Activated CD8-positive, alpha-beta memory T cell treated with anti-CD3 and anti-CD28 coated beads for 24 hours (primary cell): Measurements from ENCODE around the gene ZNF75A.
A peak's percentile ranks its signal among the peaks of the same experiment; 100 is the strongest.
"Not testable (repeated sequence)": the region's sequence is repeated elsewhere in the genome, so short reads cannot be mapped to it uniquely, and the experiment has no call there.

Experiments
- DNase-seq: peaks from one replicate; pipeline ENCODE4 v3.0.0-alpha.2; 2020

The ZNF75A gene

DNA sequence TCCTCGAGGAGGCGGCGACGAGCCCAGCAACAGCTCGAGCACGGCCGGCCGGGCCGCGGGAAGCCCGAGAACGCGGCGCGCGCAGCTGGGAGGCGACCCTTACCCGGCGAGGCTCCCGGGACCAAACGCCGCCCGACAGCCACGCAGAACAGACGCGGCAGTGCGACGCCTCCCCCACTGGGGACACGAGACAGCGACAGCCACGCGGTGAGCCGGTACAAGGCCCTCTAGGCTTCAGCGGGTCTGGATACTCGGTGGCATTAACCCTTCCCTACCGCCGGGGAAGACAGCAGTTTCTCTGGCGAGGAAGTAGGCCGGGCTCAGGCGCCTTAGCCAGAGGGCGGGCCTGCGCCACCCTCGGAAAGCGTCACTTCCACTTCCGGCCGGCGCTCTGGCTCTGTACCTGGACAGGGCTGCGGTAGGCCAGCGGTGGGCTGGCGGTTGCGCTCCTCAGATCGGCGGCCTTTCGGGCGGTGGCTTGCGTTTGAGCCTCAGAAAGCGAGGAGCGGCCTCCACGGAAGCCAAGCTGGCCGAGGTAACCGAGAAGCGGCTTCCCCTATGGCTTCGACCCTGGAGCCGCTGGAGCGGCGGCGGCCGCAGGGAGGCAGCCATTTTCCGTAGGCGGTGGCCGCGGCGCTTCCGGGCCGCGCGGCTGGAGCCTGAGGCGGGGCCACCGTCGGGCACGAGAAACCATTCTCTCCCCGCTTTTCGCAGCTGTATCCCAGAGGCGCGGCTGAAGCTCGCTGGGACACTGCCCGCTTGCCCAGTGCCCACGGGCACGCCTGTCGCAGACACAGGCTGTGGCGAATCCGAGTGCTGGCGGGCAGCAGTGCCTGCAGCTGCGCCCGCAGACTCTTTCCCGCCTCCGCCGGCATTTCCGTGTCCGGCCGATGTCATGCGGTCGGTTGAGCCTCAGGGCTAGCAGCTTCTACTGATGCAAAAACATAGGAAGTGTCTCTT is at the start of gene ZNF75A, which contains the start of gene TIGD7:
Gene ZNF75A (plus strand): TSS at position 389 of the 960 bp plus-strand sequence. CDS start 2,932 bp downstream, outside the sequence.
Gene TIGD7 (minus strand): TSS at position 322 of the 960 bp plus-strand sequence. CDS start 4,816 bp downstream, outside the sequence.
- DNase-seq = peak; percentile 91

DNA sequence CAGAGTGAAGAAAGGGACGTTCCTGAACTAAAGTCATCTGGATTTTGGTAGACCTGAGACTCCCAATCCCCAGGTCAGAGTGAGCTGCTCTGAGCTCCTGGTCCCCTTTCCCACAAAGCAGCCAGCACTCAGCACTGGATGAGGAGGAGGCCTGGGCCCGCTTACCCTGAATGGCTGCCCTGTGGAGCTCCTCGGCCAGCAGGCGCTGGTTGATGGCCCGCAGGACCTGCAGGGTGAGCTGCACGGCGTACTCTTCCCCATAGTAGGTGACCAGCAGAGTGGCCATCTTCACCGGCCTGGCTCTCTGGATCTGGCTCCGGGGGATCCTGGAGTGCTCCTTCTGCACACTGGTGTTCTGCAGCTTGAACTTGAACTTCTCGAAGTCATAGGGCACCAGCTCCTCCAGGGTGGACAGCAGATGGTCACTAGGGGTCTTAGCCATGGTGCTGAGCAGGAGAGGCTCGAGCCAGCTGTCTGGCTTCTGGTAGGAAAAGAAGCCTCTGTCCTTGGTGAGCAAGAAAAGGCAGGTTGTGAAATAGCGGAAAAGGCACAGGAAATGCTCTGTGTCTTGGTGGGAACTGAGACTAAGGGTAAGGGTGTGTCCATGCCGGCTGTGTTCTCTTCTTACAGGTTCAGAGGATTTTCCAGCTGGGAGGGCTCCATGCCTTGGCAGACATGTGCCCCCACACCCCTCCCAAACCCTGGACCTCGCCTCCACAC is 49.0 kb upstream of the ZNF75A start, which contains the start of gene MEFV:
Gene MEFV (minus strand): TSS at position 488 of the 720 bp plus-strand sequence. CDS start 46 bp downstream, at position 442.
- no peak for DNase-seq

DNA sequence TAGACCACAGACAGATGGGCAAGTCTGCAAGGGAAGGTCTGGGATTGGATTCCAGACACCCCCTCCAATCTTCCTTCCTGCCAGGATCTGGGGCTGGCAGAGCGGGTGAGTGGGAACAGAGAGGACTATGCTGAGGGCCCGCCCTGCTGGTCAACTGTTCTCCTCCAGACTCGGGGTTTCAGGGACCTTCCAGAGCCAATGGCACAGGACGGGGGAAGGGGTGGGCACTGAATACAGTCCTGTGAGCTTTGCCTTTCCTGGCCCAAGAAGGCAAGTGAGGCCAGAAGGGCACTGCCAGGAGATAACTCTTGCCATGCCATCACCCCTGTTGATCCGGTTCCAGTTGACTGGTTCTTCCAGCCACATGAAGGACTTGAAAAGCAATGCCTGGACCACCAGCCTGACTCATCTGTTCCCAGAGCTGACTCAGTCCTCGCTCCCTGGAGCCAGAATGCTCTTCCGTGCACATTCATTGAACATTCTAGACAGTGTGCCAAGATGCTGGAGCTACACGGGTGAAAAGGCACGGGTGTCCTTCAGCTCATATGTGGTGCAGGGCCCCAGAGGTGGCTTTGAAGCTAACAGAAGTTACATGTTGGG is 48.3 kb upstream of the ZNF75A start:
- DNase-seq = no peak

DNA sequence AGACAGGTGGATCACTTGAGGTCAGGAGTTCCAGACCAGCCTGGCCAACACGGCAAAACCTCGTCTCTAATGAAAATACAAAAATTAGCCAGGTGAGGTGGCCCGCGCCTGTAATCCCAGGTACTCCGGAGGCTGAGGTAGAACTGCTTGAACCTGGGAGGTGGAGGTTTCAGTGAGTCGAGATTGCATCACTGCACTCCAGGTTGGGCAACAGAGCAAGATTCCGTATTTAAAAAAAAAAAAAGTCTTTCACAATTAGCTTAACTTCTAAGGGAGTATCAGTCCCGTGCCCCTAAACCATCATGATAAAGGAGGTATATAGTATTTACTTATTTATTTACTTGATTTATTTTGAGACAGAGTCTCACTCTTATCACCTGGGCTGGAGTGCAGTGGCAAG is 45.5 kb upstream of the ZNF75A start:
- DNase-seq = no peak

DNA sequence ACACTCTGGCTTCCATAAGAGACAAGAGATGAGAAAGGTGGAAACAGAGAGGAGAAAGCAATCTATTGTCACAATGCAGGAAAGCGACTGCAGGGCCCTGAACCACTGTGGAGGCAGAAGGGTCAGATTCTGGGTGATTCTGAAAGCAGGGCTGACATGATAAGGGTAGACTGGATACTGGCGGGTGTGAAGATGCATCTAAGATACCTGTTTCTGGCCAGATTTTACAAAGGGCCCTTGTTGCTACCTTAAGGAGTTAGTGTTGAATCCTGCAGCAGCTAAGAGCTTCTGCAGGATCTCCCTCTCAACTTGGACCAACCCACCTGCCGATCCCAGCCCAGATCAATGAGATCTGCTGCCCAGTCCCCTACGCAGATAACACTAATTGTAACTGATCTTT is 42.8 kb upstream of the ZNF75A start:
- DNase-seq = no peak

GRCh38 chr16:3264137-3265036 is 40.9 kb upstream of the ZNF75A start:
- peak; percentile 98 for DNase-seq

- no peak for DNase-seq
Measured at GRCh38 chr16:3266873-3267537, 38.3 kb upstream of the ZNF75A start.

- no peak for DNase-seq
Measured at GRCh38 chr16:3268294-3268693, 37.0 kb upstream of the ZNF75A start.

GRCh38 chr16:3270718-3271117 is 34.6 kb upstream of the ZNF75A start:
- not testable (repeated sequence) for DNase-seq

GRCh38 chr16:3271281-3271680 is 34.0 kb upstream of the ZNF75A start:
- not testable (repeated sequence) for DNase-seq

GRCh38 chr16:3274490-3274889 is 30.8 kb upstream of the ZNF75A start:
- no peak for DNase-seq

- DNase-seq = no peak
Measured at GRCh38 chr16:3274947-3275346, 30.4 kb upstream of the ZNF75A start.

GRCh38 chr16:3276679-3277078 is 28.6 kb upstream of the ZNF75A start:
- DNase-seq = no peak

- no peak for DNase-seq
Measured at GRCh38 chr16:3281222-3281820, 24.0 kb upstream of the ZNF75A start.

DNA sequence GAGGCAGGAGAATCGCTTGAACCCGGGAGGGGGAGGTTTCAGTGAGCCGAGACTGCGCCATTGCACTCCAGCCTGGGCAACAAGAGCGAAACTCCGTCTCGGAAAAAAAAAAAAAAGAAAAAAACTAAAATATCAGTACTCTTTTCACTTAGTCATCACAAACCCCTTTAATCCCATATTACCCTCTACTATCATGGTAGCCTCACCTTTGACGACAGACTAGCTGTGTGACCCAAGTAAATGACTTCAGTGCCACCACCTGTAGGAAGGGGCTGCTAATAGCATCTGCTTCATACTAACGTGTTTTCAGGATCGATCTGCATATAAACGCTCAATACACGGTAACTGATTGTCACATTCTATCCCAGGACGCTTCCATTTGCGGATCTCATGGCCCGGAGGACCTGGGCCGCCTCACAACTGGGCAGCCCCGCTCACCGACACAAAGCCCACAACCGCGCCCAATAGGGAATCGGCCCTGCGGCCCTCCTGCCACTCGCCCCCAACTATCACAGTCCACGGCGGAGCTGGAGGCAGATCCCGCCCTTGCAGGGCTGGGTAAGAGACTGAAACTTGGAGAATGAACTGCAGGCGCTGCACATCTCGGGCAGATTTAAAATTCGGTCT is 23.1 kb upstream of the ZNF75A start:
- no peak for DNase-seq

DNA sequence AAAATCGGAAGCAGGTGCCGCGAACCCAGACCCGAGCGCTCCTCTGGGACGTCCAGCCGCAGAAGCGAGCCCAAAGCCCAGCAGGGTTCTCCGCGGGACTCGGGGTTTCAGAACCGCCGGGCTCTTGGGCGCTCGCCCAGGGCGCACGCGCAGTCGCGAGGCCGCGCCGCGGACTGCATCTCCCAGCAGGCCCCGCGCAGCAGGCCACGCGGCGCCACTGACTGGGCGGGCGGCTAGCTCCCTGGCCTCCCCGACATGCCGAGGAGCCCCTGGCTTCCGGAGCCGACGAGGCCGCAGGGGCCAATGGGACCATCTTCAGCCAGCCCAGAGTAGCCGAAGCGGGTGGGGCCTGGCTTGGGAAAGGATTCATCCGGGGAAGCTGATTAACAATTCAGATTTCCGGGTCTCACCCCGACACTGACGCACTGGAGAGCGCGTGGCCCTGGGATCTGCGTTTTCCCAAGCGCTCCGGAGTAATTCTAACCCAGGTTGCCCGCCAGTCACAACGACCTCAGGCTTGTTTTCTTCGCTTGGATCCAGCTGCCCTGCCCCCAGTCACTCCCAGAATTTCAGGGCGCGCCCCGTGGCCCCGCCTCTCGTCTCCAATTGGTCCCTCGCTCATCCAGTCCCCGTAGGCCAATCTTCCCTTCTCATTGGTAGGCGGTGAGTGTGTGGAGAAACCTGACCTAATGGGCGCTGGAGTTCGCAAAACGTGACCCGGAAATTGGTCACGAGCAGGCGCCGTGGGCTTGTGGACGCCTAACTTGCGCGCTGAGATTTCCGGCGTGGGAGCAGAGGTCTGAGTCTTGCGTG is 22.4 kb upstream of the ZNF75A start, which contains the start of gene ZNF263:
Gene ZNF263 (plus strand): TSS at position 762 of the 813 bp plus-strand sequence. CDS start 328 bp downstream, outside the sequence.
- DNase-seq = peak; percentile 95

- DNase-seq = no peak
Measured at GRCh38 chr16:3283543-3284447, 21.5 kb upstream of the ZNF75A start.

- peak; percentile 52 for DNase-seq
Measured at GRCh38 chr16:3285131-3285530, 20.2 kb upstream of the ZNF75A start.
